Activated CD4-positive, alpha-beta T cell treated with anti-CD3 and anti-CD28 coated beads, Interleukin-2, amount 50 U/mL, for 4 hours (primary cell): ENCODE measurements around the gene CSF1R.
"Not testable (repeated sequence)": the region's sequence is repeated elsewhere in the genome, so short reads cannot be mapped to it uniquely, and the experiment has no call there.

ENCODE experiments used
- DNase-seq, 2 experiments: peaks; one replicate each; pipeline ENCODE4 v3.0.0-alpha.2; 2020

The CSF1R gene

DNA sequence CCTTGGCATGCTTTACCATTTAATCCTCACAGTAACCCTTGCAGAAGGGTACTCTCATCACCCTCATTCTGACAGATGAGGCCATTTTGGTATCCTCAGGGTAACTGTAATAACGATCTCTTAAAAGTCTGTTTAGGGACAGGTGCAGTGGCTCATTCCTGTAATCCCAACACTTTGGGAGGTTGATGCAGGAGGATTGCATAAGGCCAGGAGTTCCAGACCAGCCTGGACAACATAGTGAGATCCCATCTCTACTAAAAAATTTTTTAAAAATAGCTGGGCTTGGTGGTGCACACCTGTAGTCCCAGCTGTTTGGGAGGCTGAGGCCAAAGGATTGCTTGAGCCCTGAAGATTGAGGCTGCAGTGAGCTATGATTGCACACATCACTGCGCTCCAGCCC is 31.8 kb downstream of the CSF1R start:
- DNase-seq = no peak

DNA sequence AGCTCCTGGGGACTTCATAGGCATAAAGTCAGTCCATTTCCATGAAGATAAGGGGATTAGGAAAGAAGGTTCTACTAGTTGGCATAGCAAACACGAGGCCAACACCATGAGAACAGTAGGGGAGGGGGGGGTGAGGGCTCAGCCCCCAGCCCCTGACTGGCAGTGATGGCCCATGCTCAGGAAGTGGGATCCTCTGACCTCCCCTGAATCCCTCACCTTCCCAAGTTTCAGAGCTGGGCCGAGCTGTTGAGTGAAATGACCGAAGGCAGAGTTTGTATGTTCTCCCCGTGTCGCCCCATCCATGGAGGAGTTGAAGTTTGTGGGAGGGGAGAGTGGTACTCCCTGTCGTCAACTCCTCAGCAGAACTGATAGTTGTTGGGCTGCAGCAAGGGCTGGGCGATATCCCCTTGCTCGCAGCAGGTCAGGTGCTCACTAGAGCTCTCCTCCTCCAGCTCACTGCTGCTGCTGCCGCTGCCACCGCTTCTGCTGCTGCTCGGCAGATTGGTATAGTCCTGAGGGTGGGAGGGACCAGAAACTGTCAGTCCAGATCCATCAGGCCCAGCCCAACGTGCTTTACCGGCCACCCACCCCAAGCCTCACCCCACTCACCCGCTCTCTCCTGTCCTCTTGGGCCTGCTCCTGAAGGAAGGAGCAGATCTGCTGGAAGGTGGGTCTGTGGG is 32.5 kb downstream of the CSF1R start:
- DNase-seq = no peak

DNA sequence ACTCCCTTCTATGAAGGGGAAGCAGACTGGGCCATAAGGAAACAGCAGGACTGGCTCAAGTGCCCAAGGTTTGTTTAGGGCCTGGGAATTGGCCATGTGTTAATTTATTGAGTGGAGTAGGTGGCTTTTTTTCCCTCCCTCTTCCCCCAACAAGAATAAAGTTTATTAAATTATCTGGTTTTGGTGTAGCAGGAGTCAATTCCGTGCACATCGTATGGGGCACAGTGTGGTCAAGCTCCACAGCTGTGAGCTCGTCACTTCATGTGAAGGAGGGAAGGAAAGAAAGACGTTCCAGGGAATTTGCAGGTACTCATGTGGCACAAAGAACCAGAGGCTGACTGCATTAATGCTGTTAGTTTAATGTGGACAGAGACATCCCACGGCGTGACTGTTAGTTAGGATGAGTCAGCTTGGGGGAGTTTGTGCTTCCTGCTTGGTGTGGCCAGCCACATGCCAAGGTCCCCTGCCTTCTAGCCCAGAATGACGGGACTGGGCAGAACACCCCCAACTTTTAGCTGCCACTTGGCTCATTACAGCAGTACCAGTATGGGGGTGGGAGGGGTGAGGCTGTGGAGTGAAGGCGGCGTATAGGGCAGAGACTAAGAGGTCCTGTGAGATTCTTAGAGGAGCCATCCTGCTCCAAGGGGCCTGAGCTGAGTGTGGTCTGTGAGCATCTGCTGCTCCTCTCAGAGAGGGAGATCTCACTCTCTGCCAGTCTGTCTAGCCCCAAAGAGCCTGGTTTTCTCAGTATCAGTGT is 33.2 kb downstream of the CSF1R start:
- no peak for DNase-seq

DNA sequence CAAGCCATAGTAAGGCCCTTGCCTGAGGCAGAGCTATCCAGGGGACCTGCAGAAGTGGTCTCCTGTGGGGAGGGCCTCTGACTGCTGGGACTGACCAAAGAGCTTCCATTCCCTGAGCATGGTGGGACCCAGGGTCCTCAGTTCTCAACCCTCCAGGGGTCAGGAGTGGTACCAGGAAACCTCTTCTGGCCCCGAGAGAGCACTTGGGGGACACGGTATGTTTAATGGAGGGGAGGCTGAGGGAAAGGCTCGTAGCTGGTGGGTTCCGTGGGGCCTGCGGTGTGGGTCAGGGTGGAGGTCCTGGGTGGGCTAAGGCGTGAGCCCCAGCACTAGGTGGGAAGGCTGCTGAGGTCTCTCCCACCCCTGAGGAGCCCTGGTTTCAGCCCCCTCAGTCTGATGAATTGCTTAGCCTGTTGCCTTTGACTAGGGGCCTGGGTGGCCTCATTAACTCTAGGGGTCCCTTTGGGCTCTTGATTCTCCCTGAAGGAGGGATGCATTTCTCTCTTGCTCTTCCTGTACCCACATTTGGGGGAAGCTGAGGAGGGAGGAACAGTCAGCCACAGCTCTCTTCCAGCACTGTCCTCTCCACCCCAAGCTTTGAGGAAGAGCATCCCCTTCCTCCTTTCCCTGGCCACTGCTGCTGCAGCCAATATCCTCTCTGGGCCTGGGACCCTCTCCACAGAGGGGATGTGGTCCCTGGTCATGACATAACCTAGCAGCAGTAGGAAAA is 34.0 kb downstream of the CSF1R start:
- no peak for DNase-seq

DNA sequence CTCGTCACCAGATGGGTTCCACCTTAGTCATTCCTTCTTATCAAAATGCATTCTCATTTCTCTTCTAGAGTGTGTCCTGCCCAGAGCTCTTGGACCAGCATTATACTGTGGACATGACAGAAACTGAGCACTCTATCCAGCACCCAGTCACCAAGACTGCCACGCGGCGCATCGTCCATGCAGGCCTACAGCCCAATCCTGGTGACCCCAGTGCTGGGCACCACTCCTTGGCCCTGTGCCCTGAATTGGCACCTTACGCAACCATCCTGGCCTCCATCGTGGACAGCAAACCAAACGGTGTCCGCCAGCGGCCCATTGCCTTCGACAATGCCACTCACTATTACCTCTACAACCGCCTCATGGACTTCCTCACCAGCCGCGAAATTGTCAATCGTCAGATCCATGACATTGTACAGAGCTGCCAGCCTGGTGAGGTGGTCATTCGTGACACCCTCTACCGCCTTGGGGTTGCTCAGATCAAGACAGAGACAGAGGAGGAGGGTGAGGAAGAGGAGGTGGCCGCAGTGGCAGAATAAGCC is 34.6 kb downstream of the CSF1R start:
- DNase-seq = no peak

DNA sequence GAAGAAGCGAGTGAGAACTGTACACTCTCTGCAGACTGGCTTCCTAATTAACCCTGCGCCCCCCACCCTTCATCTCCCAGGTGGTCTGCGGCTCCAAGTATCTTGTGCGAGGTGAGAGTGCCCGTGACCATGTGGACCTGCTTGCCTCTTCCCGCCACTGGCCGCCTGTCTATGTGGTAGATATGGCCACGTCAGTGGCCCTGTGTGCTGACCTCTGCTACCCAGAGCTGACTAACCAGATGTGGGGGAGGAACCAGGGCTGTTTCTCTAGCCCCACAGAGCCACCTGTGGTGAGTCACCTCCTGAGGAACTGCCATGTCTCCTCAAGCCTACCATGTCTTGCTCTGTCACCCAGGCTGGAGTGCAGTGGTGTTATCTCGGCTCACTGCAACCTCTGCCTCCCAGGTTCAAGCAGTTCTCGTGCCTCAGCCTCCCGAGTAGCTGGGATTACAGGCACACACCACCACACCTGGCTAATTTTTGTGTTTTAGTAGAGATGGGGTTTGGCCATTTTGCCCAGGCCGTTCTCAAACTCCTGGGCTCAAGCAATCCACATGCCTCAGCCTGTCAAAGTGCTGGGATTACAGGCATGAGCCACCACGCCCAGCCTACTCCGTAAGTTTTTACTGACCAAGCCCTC is 36.1 kb downstream of the CSF1R start:
- not testable (repeated sequence) for DNase-seq

DNA sequence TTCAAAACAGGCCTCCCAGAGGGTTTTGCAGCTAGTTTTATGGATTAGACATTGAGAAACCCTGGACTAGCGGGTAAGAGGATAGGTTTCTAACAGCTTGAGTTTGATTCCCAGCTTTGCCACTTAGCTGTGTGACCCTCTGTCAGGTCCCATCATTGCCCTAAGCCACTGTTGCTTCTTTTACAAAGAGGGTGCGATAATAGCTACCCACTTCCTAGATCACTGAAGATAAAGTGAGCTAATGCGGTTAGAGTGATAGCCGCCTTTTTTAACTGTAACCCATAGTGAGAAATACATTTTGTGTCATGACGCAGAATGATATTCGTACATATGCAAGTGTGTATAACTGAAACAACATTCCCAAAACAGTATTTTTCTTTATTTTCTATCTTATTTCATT is 40.3 kb downstream of the CSF1R start:
- DNase-seq = no peak

DNA sequence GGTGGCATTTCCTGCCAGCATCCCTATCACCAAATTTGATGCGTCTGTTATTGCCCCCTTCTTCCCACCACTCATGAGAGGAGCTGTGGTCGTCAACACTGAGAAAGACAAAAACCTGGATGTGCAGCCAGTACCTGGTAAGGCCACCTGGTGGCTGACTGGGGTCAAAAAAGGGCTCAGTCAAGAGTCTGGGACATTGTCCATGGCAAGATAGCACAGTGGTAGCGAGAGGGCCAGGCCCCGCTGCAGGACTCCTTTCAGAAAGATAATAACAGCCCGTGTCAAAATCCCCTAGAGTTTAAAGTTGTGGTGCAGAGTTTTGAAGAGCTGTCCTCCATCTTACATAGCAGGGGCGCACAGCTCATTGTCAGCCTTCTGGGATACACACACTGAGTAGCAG is 40.8 kb downstream of the CSF1R start:
- DNase-seq = no peak

DNA sequence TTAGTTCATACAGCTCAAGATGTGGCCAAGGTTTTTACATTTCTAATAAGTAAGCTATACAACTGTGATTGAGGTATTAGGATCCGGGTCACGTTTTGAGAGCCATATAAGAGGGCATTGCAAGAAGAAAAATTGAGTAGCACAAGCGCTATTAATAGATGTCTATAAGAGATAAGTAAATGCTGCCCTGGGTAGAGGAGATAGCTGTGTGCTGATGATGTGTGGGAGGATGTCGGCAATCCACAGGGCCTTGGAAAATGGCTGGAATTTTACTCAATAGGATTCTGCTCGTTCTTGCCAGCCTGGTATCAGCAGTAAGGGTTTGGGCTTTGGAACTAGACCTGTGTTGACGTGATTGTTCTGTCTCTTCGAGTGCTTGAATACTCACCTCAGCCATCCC is 41.6 kb downstream of the CSF1R start:
- DNase-seq = no peak

DNA sequence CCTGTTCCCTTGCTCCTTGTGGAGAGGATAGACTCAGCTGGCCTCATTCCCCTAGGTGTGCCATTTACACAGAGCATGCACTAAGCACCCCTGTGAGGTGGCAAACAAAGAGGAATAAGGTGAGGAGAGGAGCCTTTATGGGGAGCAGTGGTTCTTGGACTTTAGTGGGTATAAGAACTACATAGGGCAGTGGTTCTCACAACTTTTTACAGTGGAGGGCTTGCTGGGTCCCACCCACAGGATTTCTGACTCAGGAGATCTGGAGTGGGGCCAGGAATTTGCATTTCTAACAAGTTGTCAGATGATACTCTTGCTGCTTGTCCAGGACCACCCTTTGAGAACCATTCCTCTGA is 42.0 kb downstream of the CSF1R start:
- no peak for DNase-seq

DNA sequence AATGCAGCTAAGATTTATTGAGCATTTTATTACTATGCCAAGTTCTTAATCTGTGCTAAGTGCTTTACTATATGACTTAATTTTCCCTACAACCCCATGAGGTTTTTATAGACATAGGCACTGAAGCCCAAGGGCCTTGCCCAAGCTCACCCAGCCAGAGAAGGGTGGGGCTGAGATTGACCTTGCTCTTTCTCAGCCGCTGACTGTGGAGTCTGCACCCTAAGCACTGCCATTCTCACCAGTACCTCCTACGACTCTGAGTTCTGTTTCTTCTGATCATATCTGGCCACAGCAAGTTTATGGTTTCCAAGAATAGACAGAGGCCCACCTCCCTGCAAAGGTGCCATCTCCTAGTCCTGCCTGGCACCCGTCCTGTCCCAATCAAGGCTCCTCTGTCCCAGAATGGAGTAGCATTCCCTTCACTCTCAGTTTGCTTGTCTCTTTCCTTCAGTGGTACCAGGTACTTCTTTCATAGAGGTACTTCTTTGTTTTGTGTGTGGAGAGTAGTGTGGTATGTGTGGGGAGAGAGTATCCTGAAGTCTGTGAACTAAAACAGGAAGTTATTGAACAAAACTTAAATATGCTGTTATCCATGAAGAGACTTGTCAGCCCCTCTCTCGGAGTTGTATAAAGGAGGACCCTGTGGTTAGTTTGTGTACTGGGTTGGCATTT is 42.6 kb downstream of the CSF1R start:
- no peak for DNase-seq

DNA sequence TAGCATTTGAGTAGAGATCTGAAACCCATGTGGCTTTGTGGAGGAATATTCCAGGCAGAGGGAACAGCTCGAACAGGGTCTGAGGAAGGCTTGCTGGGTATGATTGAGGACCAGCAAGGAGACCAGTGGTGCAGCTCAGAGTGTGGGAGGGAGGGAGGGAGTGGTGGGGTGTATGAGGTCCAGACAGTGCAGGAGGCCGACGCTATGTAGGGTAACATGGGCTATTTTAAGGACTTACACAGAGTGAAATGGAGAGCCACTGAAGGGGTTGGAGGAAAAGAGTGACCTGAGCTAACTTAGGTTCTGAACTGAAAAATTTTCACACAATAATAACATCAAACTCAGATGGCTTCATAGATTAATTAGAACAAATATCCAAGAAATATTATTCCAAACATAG is 43.9 kb downstream of the CSF1R start:
- DNase-seq = no peak

DNA sequence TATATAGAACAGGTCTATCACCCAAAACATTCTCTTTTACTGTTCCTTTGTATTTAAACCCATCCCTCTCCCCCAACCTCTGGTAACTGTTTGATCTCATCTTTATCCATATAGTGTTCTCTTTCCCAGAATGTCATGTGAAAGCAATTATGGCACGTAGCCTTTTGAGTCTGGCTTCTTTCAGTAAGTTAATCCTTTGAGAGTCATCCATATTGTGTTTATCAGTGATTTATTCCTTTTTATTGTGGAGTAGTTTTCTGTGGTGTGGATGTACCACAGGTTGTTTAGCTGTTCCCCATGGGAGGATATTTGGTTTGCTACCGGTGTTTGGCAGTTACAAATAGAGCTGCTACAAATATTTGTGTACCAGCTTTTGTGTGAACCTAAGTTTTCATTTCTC is 47.8 kb downstream of the CSF1R start:
- DNase-seq = no peak

DNA sequence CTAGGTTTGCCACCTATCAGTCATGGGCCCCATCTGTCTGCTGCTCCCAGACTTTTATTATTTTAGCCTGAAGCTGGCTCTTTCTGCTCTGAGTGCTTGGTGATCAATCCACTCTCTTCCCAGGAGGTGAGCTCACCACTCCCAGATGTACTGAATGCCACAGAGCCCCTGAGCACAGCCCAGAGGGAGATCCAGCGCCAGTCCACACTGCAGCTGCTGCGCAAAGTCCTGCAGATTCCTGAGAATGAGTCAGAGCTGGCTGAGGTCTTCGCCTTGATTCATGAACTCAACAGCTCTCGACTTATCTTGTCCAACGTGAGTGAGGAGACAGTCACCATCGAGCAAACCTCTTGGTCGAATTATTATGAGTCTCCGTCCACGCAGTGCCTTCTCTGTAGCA is 49.8 kb downstream of the CSF1R start:
- DNase-seq = no peak

DNA sequence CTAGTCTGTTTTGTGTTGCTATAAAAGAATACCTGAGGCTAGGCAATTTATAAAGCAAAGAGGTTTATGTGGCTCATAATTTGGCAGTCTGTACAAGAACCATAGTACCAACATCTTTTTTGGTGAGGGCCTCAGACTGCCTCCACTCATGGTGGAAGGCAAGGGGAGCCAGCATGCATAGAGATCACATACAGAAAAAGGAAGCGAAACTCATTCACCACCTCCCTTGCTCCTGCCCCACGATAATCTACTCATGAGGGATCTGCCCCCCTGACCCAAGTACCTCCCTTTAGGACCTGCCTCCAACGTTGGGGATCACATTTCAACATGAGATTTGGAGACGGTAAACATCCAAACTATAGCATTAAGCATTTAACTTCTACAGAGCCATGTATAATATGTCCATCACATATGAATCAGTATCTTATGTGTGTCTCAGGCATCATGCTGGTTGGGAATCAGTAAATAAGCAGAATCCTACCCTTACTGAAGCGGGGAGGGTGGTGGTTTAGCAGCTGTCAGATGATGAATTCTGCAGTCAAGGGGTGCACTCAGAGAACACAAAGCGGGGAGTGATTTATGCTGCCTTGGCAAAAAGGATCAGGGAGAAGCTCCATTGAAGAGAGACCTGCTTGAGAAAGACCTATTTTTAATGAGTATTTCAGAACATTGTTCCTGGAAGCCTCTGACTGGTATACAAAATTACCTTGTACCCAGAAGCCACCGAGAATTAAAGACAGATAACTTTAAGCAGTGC is 51.0 kb downstream of the CSF1R start:
- no peak for DNase-seq

DNA sequence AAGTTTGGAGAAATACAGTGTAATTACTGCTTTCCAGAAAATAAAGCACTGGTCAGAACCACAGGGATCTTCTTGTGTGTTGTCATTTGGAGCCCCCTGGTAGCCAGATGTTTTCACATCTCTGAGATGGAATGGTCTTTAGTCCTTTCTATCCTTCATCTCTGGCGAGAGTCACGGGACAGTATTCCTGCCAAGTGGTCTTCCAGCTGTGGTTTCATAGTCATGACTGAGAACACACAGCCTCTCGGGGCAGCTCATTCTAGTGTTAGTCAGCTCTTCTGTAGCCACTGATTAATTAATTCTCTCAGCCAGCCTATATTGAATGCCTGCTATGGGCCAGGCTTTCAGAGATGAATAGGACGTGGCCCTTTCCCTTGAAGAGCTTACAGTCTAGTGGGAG is 51.7 kb downstream of the CSF1R start:
- DNase-seq = no peak

DNA sequence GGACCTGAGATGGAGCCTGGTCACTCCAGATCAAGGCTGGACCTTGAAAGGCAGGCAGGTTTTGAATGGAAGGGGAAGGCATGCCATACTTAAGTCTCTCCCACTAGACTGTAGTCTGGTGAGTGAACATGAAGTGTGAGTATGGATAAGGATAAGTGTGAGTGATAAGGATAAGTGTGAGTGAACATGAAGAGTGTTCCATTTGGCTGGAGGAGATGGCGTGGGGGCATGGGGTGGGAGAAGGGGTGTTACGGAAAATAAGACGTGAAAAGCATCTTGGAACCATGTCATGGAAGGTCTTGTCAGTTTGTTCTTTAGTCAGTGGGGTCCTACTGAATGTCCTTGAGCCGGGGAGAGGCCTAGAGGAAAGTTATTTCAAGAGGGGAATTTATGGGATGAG is 53.0 kb downstream of the CSF1R start:
- no peak for DNase-seq

DNA sequence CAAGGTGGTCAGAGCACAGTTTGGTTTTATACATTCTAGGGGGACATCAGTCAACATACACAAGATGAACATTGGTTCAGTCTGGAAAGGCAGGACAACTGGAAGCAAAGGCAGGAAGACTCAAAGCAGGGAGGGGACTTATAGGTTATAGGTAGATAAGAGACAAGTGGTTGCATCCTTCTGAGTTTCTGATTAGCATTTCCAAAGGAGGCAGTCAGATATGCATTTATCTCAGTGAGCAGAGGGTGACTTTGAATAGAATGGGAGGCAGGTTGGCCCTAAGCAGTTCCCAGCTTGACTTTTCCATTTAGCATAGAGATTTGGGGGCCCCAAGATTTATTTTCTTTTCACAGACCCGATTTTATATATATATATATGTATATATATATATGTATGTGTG is 58.3 kb downstream of the CSF1R start:
- not testable (repeated sequence) for DNase-seq

DNA sequence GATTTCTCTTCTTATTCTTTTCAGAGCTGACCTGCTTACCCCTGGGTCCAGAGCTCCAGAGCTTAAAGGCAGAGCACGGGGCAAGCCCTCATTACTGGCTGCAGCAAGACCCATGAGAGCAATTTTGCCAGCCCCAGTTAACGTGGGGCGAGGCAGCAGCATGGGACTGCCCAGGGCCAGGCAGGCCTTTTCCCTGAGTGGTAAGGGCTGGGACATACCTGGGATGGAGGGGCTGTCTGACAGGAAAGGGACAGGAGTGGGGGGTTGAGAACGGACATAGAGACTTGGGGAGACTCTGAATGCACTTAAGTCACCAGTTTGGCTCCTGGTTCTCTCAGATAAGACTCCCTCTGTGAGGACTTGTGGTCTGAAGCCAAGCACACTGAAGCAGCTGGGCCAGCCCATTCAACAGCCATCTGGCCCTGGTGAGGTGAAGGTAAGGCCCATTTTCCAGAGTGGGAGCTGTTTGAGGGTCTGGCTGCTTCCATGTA is 59.6 kb downstream of the CSF1R start:
- DNase-seq = no peak

DNA sequence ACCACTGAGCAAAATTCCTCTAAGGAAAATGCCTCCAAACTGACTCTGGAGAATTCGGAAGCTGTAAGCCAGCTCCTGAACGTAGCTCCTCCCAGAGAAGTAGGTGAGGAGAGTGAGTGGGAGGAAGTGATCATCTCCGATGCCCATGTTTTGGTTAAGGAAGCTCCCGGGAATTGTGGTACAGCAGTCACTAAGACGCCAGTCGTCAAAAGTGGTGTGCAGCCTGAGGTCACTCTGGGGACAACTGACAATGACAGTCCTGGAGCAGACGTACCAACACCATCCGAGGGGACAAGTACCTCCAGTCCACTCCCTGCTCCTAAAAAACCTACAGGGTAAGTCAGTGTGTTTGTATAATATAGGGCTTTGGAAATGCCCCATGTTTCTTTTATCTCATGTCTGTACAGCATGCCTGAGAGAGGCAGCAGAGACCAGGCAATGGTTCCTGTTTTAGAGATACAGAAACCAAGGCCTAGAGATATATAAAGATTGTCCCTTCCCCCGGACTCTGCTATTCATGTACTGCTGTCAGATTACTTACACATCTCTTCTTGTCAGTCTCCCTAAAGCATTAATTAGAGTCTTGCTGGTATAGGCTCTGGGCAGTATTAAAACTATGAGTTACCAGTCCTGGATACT is 61.9 kb downstream of the CSF1R start:
- no peak for DNase-seq

DNA sequence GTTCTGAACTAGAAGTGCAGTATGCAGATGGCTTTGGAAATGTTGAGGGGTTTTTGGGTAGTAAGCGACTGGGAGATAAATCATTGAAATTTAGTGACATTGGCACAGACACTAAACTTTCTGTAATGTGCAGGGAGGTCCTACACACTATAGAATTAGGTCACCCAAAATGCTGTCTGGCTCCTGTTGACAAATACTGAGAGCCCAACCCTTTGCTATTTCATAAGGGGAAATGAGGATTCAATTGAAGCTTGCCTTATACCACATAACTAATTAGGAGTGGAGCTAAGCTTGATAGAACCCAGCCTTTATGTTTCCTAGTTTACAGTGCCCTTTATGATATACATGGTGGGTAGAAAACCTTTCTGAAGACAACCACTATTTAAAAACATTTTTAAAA is 63.2 kb downstream of the CSF1R start:
- no peak for DNase-seq
